Measurements from ENCODE around the gene FBXO41.

- TF ChIP-seq CTCF (IDR thresholded peaks at IDR 0.05) (no peak), POLR2A (IDR thresholded peaks at IDR 0.05; ENCODE audit: low read depth) (no peak)
These were observed 30.4 kb downstream of the FBXO41 start for GRCh38 chr2:73253901-73254300.
